Stimulated activated CD4-positive, alpha-beta T cell treated with anti-CD3 and anti-CD28 coated beads, TNF-alpha, amount 100 ng/mL, for 24 hours (primary cell): ENCODE measurements around the gene PAX5.

ENCODE experiments used
- DNase-seq, 3 experiments: peaks; one replicate each; pipeline ENCODE4 v3.0.0-alpha.2; 2020; ENCODE audit warnings: low read depth in 3 of 3

Gene PAX5

GRCh38 chr9:36961561-36962325, 72.3 kb downstream of the PAX5 start:
- DNase-seq, result no peak

DNA sequence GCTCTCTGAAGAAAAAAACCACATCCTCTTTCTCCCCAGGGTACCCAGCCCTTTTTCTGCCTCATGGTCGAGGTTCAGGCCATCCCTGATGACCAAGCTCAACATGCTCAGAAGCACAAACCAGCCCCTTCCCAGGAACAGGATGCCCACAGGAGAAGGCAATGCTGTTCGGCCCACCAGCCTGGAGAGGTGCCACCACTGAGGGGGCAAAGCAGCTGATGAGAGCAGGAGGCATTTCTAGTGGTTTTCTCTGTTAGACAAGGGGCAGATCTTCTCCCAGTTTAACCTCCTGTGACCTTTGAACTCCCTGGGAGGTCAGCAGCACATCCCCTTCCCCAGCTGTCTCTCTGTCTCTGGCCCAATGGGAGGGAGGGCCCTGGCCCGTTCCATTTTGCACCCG, 73.0 kb downstream of the PAX5 start:
- DNase-seq, result no peak

- DNase-seq, result no peak
Measured at GRCh38 chr9:36960575-36960955, 73.5 kb downstream of the PAX5 start.

- DNase-seq, result no peak
Measured at GRCh38 chr9:36959681-36960574, 74.1 kb downstream of the PAX5 start.

- DNase-seq, result no peak
Measured at GRCh38 chr9:36956908-36957307, 77.2 kb downstream of the PAX5 start.

DNA sequence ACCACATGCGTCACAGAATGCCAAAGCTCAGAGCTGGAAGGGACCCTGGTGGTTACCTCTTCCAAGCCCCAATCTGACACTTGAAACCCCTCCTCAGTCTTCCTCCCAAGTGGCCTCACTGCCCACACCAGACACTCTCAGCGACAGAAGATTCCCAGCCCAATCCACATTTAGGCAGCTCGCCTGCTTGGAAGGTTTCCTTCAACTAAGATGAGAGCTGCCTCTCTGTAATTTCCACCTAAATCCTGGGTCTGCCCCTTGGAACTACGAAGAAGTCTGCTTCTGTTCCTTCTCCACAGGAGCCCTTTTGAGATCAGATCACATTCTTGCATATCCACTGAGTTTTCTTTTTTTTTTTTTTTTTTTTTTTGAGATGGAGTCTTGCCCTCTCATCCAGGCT, 83.7 kb downstream of the PAX5 start:
- no peak for DNase-seq

DNA sequence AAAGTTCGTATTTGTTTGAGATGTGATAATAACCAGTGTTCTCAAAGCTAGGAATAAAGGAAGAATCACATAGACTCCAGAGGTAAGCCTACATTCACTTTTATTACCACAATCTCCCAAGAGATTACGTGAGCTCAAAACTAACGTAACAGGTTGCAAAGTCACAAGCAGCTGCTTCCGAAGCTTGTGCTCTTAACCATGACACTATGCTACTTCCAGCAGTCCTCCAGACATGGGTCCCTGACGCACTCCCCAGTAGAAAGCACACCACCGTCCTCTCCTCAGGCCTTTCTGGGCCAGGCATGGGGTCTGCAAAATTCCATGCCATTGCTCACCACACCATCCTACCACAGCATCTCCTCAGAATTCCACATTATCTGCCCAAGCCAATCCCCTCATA, 84.6 kb downstream of the PAX5 start:
- no peak for DNase-seq

DNA sequence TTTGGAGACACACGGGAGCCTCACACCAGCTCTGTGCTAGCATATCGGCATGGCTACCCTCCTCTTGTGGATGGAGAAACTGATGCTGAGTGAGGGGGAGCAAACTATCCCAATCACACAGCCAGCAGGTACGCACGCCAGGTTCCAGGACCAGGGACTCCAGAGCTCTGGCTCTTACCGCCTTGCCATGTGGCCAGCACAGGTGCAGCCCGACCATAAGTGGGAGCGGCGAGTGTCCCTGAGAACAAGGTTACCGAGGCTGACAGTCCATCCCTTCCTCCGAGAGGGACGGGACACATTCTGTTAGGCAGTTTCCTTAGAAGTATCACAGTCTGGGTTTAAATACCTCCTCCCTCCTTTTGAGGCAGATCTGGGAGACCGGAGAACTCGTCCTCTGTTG, 86.0 kb downstream of the PAX5 start:
- DNase-seq, result no peak

DNA sequence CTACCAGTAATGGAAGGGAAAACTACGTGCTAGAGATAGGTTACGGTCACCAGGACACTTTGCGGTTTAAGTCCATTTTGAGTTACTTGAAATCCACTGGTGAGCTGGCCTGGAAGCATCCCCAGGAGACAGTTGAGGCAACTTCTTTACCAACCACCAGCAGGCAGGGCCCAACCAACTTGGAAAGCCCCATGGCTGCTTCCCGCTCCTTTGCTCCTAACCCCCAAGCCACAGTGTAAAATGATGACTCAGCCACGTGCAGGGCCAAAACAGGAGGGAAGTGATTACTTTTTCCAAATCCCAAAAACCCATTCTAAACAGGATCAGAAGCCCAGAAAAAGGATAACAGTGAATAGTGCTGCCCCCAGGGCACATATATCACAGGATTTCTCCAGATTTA, 87.4 kb downstream of the PAX5 start:
- no peak for DNase-seq

- no peak for DNase-seq
Measured at GRCh38 chr9:36945999-36946398, 88.1 kb downstream of the PAX5 start.

DNA sequence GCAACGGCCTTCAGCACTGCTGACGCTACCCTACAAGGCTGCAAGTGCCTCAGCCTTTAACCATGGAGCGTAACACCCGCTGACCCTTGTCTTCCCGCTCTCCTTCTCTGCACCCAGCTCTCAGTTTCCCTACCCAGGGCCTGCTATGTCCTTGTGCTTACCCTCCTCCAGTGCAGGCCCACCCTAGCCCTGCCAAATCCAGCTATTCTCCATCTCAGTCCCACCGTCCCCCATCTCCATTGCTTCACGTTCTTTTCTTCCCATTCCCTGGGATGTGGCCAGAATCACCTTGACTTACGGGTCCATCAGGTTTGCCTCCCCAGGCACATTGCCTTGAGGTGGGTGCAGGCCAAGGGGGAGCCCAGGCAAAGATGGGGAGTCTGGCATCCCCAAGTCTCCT, 91.2 kb downstream of the PAX5 start:
- no peak for DNase-seq

- no peak for DNase-seq
Measured at GRCh38 chr9:36941441-36941840, 92.6 kb downstream of the PAX5 start.

DNA sequence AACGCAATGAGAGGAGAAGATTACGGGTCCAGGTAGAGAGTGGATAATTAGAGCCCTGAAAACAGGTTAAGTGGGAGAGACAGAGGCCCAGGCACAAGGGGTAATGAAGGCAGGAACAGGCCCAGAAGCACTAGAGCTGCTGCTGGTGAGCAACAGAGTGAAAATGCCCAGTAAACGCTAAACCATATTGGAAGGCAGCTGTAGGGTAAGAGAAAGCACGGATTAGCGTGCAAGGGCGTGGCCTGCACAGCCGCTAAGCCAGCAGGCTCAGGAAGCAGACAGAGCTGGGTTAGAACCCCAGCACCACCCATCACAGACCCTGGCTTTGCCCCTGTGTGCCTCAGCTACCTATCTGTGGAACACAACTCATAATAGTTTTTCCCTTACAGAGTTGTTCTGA, 93.2 kb downstream of the PAX5 start:
- no peak for DNase-seq

DNA sequence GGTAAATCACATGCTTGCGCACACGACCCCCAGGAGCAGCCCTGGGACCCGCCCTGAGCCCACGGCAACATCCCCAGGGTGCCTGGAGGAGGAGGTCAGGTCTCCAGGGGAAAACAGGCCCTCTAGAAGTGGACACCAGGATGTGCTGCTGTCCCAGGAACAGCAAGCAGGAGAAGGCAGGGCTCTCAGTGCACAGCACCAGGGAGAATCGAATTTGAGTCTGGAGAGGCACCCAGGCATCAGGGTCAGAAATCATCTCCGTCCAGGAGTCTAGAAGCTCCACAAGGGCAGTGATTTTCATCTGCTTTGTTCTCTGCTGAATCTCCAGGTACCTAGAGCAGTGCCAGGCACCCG, 93.6 kb downstream of the PAX5 start:
- no peak for DNase-seq

DNA sequence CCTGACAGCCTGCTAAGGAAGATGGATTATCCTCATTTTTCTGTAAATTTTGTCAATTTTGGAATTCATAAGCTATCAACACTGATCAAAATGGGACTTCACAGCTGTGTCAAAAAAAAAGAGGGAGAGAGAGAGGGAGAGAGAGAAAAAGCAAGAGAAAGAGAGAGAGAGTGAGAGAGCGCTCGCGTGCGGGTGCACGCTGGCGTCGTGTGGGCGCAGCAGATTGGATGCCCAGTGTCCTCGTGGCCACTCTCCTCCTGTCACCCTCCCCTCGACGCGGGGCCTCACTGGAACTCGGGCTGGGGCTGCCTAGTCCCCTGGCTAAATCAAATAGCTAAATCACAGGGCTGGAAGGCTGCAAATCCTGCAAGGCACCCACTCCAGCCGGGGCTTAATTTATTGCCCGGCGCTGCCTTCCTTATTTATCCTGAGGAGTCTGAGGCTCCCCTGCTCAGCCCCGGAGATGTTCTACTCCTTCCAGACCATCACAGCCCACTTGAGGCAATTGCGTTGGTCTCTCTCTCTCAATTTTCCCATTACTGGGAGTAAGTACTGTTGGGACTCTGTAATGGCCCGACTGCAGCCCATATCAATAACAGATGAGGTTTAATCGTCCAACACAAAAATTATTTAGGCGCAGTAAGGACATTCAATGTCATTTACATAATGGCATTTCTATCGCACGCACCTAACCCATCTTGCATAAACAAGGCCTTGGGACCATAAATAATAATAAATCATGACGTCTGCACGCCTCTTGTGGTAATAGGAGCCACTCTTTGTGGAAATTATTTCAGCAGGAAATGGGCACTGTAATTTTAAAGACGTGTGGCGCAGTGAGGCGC, 94.2 kb downstream of the PAX5 start:
- DNase-seq, result no peak

- DNase-seq, result no peak
Measured at GRCh38 chr9:36939214-36939613, 94.9 kb downstream of the PAX5 start.

GRCh38 chr9:36938617-36939016, 95.5 kb downstream of the PAX5 start:
- no peak for DNase-seq

DNA sequence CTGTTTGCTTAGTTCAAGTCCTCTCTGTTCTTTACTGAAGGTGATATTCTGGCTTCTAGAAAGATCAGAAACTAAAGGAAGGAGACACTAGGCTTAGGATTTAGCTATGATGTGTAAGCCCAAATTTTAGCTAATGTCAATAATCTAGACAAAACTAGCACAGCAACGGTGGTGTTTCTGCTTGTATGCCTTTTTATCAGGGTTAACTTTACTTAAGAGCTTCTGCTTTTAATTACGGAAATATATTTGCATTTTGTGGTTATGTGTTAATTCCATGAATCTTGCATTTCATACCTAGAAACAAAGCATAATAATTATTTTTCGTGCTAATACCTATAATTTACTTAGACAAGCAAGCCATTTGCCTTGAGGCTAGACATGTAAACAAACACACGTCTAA, 96.1 kb downstream of the PAX5 start:
- no peak for DNase-seq

DNA sequence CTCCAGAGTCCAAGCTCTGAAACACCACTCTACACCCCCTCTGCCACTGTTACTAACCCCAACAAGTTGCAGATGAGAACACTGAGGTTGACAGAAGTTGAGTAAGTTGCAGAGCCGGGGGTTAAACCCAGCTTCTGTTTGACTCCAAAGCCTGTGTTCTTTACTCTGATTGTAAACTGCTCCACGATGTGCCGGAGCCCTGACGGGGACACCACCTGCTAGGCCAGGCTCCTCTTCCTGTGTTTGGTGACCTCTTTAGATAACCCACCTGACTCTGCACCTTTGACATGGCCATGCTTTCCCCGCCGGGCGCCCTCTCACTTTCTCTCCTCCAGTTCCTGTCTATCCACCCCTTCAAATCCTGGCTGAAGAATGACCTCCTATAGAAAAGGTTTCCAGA, 96.7 kb downstream of the PAX5 start:
- DNase-seq, result no peak

DNA sequence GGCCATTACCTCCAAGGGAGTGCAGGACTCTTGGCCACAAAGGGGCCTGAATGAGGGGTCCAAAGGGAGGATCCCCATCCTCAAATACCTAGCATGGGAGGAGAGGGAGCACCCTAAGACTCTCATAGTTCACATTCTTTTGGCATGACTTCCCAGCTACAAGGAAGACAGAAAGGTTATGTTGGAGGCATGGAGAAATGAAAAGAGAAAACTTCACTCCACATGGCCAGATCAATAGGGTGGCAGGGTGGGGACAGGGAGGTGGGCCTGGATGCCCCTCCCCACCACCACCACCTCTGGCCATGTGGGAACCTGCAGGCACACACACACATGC, 97.6 kb downstream of the PAX5 start:
- no peak for DNase-seq

DNA sequence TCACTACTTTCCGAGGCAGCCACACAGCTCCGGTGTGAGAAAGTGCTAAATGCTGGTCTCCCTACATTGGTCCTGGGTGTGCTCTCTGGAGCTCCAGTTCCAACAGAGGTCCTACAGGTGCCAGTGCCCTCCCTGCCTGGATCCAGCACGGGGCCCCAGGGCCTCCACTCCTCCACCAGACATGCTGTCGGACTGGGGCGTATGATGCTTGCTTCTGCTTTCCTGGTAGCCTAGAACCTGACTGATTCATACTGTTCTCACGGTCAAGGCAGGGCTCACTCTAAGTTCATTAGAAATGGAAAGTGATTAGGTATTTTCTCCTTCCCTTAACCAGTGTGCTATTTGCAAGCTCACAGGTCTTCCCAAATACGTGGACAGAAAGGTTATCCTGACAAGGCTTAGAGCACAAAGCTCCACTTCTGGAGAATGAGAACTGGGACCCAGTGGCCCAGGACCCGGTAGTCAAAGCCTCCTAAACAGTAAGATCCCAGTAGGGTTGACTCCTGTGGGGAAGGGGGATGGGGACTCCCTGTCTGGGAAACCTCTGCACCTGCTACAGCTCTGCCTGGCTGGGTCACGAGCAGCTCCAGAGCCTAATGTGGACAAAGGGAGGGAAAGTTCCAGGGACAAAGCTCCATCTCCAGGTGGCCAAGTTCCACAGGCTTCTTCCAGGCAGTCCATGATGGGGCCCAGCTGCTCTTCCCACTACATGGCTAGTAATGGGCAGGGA, 98.1 kb downstream of the PAX5 start:
- DNase-seq, result no peak

DNA sequence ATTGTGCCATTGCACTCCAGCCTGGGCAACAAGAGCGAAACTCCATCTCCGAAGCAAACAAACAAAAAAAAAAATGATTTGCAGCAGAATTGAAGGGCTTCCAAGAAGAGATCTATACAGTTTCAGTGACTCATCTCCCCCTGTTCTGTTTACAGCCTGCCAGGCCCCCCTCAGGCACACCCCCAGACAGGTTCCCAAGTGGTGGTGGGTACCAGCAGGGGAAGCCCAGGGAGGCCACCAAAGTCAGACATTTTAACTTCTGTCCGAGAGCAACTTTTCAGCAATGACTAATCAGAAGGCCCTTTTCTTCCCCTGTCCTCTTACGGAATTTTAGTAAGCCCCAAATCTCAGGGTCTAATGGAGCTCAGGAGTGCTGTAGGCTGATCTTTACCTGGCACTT, 98.7 kb downstream of the PAX5 start:
- no peak for DNase-seq
